PC-9 (cell line): Measurements from ENCODE around the gene EMD. TPM values are rescaled to one million over a fixed set of nuclear protein-coding genes. Genes with fewer than 3 reads are reported as not detected.

Experiments
- BruUV-seq: library from RNA; stranded (reverse); fragments of 400-500 nt; replicated peaks from 2 replicates; lab custom pipeline; 2021; lab: Mats Ljungman, UMichigan
- CTCF ChIA-PET: fragments of 300-600 bp; sonication (Branson Sonifier 250); formaldehyde crosslinking; loops from one replicate; lab custom pipeline; 2022; ENCODE audit warnings: antibody characterized with exemption; lab: Charles Lee
- POLR2A ChIA-PET: fragments of 300-600 bp; sonication (Branson Sonifier 250); formaldehyde crosslinking; loops from one replicate; lab custom pipeline; 2022; ENCODE audit warnings: antibody characterized with exemption; ENCODE audit not compliant: unreplicated experiment; lab: Charles Lee
- DNase-seq, 2 experiments: peaks; one replicate each; pipeline versions ENCODE4 v3.0.0 to v3.0.0-alpha.2; 2015 to 2022; ENCODE audit warnings: mixed read lengths in 1 of 2
- H2AFZ ChIP-seq: fragments of 200-600 bp; sonication (generic); 2 replicates; pipeline ENCODE4 v1.8.1; 2017; ENCODE audit warnings: antibody characterized with exemption
- H3F3A ChIP-seq: fragments of 200-600 bp; sonication (generic); 2 replicates; pipeline ENCODE4 v1.8.1; 2017; ENCODE audit warnings: antibody characterized with exemption, mild to moderate bottlenecking, low read depth; ENCODE audit not compliant: insufficient read depth
- H3K27ac ChIP-seq: fragments of 200-600 bp; sonication (generic); 2 replicates; pipeline ENCODE4 v1.6.1; 2016; ENCODE audit warnings: mixed run types
- H3K27me3 ChIP-seq: fragments of 200-600 bp; sonication (generic); 2 replicates; pipeline ENCODE4 v1.6.1; 2016; ENCODE audit warnings: low read depth, mixed run types; ENCODE audit not compliant: insufficient read depth
- H3K36me3 ChIP-seq: fragments of 200-600 bp; sonication (generic); 2 replicates; pipeline ENCODE4 v1.6.1; 2016; ENCODE audit warnings: low read depth, mixed run types
- H3K4me1 ChIP-seq: fragments of 200-600 bp; sonication (generic); replicated peaks from 2 replicates; pipeline ENCODE4 v1.6.1; 2016; ENCODE audit warnings: mixed run types; ENCODE audit not compliant: insufficient read depth
- H3K4me2 ChIP-seq: fragments of 200-600 bp; sonication (generic); 2 replicates; pipeline ENCODE4 v1.6.1; 2017; ENCODE audit warnings: mixed run types
- H3K4me3 ChIP-seq: fragments of 200-600 bp; sonication (generic); 2 replicates; pipeline ENCODE4 v1.6.1; 2016; ENCODE audit warnings: mixed run types
- H3K79me2 ChIP-seq: fragments of 200-600 bp; sonication (generic); 2 replicates; pipeline ENCODE4 v1.6.1; 2017; ENCODE audit warnings: low read depth, mixed run types
- H3K9me2 ChIP-seq: fragments of 200-600 bp; sonication (generic); 2 replicates; pipeline ENCODE4 v1.8.1; 2017; ENCODE audit warnings: mild to moderate bottlenecking; ENCODE audit not compliant: insufficient read depth
- H3K9me3 ChIP-seq: fragments of 200-600 bp; sonication (generic); 2 replicates; pipeline ENCODE4 v1.8.1; 2016; ENCODE audit warnings: low read depth; ENCODE audit not compliant: insufficient read depth
- H4K20me1 ChIP-seq: fragments of 200-600 bp; sonication (generic); 2 replicates; pipeline ENCODE4 v1.8.1; 2017; ENCODE audit not compliant: insufficient read depth
- EZH2 ChIP-seq: fragments of 200-600 bp; sonication (generic); IDR thresholded peaks from 2 replicates; pipeline ENCODE4 v1.8.0; 2017; ENCODE audit warnings: antibody characterized with exemption, low read depth
- intact Hi-C: fragments of 100-400 bp; cut with micrococcal nuclease; formaldehyde crosslinking; loops from one replicate; pipeline ENCODE4 v1.10.0; 2022; ENCODE audit not compliant: unreplicated experiment
- total RNA-seq: library from RNA; stranded (reverse); gene quantifications from 2 replicates; pipeline ENCODE4 v1.2.3, GENCODE V29; 2021
- TF ChIP-seq, protein P1 (sequence below): fragments of 200-600 bp; sonication (generic); conservative IDR thresholded peaks from 2 replicates; pipeline ENCODE4 v1.6.1; 2017; ENCODE audit warnings: mixed run types, antibody characterized with exemption, mild to moderate bottlenecking, moderate library complexity

EMD gene
- total RNA-seq, 1 experiment from 2014 or later = 164 TPM

DNA sequence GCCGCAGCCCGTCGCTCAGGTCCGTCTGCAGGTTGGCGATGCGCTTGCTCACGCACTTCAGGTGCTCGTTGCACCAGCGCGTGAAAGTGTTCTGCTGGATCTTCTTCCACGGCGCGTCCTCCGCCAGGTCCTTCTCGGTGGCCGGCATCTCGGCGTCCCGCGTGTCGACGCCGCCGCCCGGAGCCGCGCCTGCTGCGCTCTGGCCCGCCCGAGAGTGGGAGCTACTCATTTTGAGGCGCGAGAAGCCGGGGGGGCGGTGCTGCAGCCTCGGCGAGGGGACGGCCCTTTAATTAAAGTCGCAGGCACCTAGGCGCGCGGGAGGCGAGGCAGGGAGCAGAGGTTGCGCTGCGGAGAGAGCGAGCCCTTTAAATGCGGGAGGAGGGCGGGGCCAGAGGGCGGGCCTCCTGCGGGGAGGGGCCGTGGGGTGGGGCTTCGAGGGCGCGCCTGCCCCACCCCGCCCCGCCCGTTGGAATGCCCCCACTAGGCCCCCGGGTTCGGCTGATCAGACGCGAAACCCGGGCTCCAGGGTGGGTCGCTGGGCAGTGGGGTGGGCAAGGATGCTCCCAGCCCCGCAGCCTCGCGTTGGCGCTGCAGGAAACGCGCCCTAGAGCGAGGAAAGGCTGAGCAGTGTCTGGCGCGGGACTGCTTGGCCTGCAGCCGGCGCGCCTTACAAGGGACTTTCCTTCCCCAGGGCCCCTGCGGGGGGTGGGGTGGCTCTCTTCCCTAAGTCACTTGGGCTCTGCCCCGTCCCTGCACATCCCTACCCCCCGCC is 7.9 kb upstream of the EMD start:
- Histone ChIP-seq H3K79me2 (peaks cover 35% of the 10 kb centered on the region), H3K27me3 (no peaks in the 10 kb centered on the region), H3K4me2 (peak overlapping the region; percentile 28; the same call in 1 of the 2 replicates), H3K9me3 (no peaks in the 10 kb centered on the region), H3K9me2 (no peaks in the 10 kb centered on the region), H3K36me3 (no peaks in the 10 kb centered on the region), H3K27ac (no peak overlapping the region), H3K4me1 (no peaks in the 10 kb centered on the region; the same call in 1 of the 2 replicates), H3K4me3 (peak overlapping the region; percentile 60; the same call in 1 of the 2 replicates), H2AFZ (no peak overlapping the region), H3F3A (no peaks in the 10 kb centered on the region), H4K20me1 (no peaks in the 10 kb centered on the region)
- ChIA-PET POLR2A (interaction anchor here (0.5 to 1.0 kb wide), 16 partner anchors 12 to 664 kb away, joined by 3 to 27 read pairs (median 8); partner anchors contain the start of genes IKBKG and SLC10A3), CTCF (interaction anchor here (0.6 to 0.7 kb wide), 3 partner anchors 88 to 433 kb away, joined by 3 to 20 read pairs (median 15); no protein-coding TSS in a partner anchor)
- peak; percentile 75 to 98 for DNase-seq
- TF ChIP-seq, protein P1, sequence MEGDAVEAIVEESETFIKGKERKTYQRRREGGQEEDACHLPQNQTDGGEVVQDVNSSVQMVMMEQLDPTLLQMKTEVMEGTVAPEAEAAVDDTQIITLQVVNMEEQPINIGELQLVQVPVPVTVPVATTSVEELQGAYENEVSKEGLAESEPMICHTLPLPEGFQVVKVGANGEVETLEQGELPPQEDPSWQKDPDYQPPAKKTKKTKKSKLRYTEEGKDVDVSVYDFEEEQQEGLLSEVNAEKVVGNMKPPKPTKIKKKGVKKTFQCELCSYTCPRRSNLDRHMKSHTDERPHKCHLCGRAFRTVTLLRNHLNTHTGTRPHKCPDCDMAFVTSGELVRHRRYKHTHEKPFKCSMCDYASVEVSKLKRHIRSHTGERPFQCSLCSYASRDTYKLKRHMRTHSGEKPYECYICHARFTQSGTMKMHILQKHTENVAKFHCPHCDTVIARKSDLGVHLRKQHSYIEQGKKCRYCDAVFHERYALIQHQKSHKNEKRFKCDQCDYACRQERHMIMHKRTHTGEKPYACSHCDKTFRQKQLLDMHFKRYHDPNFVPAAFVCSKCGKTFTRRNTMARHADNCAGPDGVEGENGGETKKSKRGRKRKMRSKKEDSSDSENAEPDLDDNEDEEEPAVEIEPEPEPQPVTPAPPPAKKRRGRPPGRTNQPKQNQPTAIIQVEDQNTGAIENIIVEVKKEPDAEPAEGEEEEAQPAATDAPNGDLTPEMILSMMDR = no peak
- no peak for TF ChIP-seq EZH2
- no TSS peak for BruUV-seq
- intact Hi-C loops = loop anchor here (1.0 to 10.0 kb wide), 6 partner anchors 38 to 1429 kb away; partner anchors contain the start of genes DKC1, DNASE1L1, F8 and FUNDC2

DNA sequence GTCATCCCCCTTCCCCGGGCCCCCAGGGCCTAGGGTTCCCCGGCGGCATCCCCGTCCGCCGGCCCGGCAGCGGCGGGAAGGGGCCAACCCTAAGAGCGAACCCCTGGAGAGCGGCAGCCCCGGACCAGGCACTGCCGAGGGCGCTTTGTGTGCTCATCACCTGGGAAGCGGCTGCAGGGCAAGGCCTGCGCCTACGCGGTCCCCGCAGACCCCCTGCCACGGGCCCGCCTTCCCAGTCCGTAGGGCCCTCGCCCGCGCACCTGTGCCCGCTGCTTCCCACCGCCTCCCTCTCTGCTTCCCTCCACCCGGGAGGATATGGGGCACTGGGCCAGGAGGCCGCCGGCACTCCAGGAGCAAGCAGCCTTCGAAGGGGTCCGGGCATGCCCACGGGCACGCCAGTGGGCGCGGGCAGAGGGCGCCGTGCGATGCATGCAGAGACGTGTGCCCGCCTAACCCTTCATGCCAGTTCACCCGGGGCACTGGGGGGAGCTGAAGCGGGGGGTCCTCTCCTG is 7.2 kb upstream of the EMD start:
- intact Hi-C loops = loop anchor here (1.0 to 10.0 kb wide), 7 partner anchors 37 to 1430 kb away; partner anchors contain the start of genes DKC1, DNASE1L1, F8 and FUNDC2
- H3K4me2 ChIP-seq = peak overlapping the region; percentile 28; the same call in 1 of the 2 replicates
- no peak overlapping the region for H3K27ac ChIP-seq
- TF ChIP-seq, protein P1 = no peak
- TF ChIP-seq EZH2 = no peak
- TSS peak; percentile 6 for BruUV-seq
- no peak overlapping the region for H2AFZ ChIP-seq
- H3F3A ChIP-seq = no peaks in the 10 kb centered on the region
- H3K4me1 ChIP-seq = no peaks in the 10 kb centered on the region; the same call in 1 of the 2 replicates
- DNase-seq = no peak
- H4K20me1 ChIP-seq = no peaks in the 10 kb centered on the region
- no peaks in the 10 kb centered on the region for H3K9me2 ChIP-seq
- H3K9me3 ChIP-seq = no peaks in the 10 kb centered on the region
- no peaks in the 10 kb centered on the region for H3K36me3 ChIP-seq
- H3K4me3 ChIP-seq = no peak overlapping the region
- peaks cover 31% of the 10 kb centered on the region for H3K79me2 ChIP-seq
- ChIA-PET CTCF (no interaction called here), POLR2A (no interaction called here)
- H3K27me3 ChIP-seq = no peaks in the 10 kb centered on the region

DNA sequence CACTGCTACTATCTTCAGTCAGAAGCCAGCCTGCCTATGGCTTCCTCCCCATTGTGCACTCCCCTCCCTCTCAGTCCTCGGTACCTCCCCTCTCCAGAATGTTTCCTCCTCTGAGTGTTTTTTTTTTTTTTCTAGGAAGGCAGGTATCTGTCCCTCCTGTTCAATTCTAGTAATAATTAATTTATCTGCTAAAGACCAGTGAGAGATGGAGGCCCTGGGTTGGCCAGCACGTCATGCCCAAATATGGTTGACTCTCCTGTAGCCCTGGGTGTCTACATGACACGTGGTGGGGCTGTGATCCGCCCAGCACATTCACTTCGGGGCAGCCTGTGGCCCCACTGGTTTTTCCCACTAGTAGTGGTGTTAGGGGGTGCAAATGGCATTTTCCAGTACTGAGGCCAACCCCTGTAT is 6.5 kb upstream of the EMD start:
- H2AFZ ChIP-seq = no peak overlapping the region

More for the DNA sequence above, 6.5 kb upstream of the EMD start:
- Histone ChIP-seq H4K20me1 (no peaks in the 10 kb centered on the region), H3K36me3 (no peaks in the 10 kb centered on the region), H3F3A (no peaks in the 10 kb centered on the region), H3K9me3 (no peaks in the 10 kb centered on the region), H3K27me3 (no peaks in the 10 kb centered on the region), H3K4me1 (no peaks in the 10 kb centered on the region; the same call in 1 of the 2 replicates), H3K4me3 (no peak overlapping the region), H3K79me2 (peaks cover 24% of the 10 kb centered on the region), H3K9me2 (no peaks in the 10 kb centered on the region), H3K4me2 (no peak overlapping the region), H3K27ac (no peak overlapping the region)
- POLR2A ChIA-PET = interaction anchor here (0.6 to 1.3 kb wide), 4 partner anchors 127 to 254 kb away, joined by 3 to 6 read pairs (median 4); no protein-coding TSS in a partner anchor
- CTCF ChIA-PET = interaction anchor here (0.7 to 2.4 kb wide), 9 partner anchors 11 to 173 kb away, joined by 3 to 14 read pairs (median 9); partner anchors contain the start of genes PLXNA3 and RPL10
- no peak for TF ChIP-seq EZH2
- TF ChIP-seq, protein P1 = no peak
- no peak for DNase-seq
- BruUV-seq = no TSS peak
- intact Hi-C loops = loop anchor here (1.0 to 10.0 kb wide), 7 partner anchors 112 to 1430 kb away; partner anchors contain the start of genes DKC1, F8 and FUNDC2
